ENCODE measurements around the gene TCF23.
A peak's percentile ranks its signal among the peaks of the same experiment; 100 is the strongest.

The TCF23 gene

DNA sequence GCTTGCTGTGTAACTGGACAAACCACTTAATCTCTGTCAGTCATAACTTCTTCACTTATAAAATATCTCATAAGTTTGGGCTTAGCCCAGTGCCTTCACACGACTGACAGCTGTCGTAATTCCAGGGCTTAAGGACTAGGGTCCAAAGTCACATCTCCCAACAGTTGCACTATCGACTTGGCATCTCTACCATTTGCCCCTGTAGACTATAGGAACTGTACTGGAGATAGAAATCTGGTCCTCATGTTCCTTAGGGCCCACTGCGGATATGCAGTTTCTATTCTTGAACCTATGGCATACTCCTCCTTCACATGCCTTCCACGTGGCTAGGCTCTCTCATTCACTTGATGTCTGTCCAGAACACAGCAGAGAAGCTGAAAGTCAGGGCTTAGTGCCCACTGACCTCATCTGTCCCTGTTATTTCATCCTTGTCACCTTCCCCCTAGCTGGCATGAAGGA, 22.5 kb upstream of the TCF23 start:
- peaks cover 20% of the 10 kb centered on the region for H3K36me3 Mint-ChIP-seq (ENCODE audit: low read depth)
- TF ChIP-seq, protein P1, sequence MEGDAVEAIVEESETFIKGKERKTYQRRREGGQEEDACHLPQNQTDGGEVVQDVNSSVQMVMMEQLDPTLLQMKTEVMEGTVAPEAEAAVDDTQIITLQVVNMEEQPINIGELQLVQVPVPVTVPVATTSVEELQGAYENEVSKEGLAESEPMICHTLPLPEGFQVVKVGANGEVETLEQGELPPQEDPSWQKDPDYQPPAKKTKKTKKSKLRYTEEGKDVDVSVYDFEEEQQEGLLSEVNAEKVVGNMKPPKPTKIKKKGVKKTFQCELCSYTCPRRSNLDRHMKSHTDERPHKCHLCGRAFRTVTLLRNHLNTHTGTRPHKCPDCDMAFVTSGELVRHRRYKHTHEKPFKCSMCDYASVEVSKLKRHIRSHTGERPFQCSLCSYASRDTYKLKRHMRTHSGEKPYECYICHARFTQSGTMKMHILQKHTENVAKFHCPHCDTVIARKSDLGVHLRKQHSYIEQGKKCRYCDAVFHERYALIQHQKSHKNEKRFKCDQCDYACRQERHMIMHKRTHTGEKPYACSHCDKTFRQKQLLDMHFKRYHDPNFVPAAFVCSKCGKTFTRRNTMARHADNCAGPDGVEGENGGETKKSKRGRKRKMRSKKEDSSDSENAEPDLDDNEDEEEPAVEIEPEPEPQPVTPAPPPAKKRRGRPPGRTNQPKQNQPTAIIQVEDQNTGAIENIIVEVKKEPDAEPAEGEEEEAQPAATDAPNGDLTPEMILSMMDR (IDR thresholded peaks at IDR 0.05; ENCODE audit: unreplicated experiment in 3 of 3) = no peak
- H3K27me3 Mint-ChIP-seq (ENCODE audit: low read depth) = peaks cover 22% of the 10 kb centered on the region
- no peaks in the 10 kb centered on the region for H3K9me3 Mint-ChIP-seq
- H3K4me3 Mint-ChIP-seq = peak overlapping the region in 1 of 3 experiments; percentile 4
- H3K27ac Mint-ChIP-seq = no peak overlapping the region
- peaks cover 6% of the 10 kb centered on the region for H3K4me1 Mint-ChIP-seq

DNA sequence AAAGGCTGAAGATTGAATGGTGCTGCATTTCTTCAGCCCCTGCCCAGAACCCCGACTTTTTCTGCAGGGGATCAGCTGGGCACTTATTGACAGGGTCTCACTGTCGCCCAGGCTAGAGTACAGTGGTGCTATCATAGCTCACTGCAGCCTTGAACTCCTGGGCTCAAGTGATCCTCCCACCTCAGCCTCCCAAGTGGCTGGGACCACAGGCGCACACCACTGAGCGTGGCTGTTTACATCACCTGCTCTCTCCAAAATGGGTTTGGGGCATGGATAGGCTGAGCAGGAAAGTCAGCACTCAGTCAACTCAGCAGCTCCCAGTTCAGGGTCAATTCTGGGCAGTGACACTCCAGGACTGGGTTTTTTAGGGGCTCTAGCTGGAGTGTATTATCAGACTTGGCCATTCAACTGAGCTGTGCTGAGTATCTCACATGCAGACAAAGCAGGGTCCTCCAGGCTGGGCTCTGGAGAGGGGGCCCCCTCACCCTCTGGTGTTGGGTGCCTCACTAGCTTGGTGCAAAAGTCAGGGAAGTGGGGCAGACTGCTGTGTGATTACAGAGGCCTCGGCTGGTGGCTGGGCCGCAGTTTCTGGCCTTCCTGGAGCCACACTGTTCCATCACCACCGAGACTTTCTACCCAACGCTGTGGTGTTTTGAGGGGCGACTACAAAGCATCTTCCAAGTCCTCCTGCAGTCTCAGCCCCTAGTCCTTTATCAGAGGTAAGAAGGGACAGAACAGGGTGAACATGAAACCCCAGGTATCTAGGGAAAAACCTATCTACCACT, 20.7 kb upstream of the TCF23 start:
- Mint-ChIP-seq H3K4me3 (no peak overlapping the region), H3K27me3 (ENCODE audit: low read depth) (peaks cover 4% of the 10 kb centered on the region), H3K4me1 (peaks cover 6% of the 10 kb centered on the region), H3K36me3 (ENCODE audit: low read depth) (peaks cover 25% of the 10 kb centered on the region), H3K9me3 (no peaks in the 10 kb centered on the region), H3K27ac (no peak overlapping the region)
- TF ChIP-seq, protein P1 (IDR thresholded peaks at IDR 0.05; ENCODE audit: unreplicated experiment in 3 of 3) = no peak

DNA sequence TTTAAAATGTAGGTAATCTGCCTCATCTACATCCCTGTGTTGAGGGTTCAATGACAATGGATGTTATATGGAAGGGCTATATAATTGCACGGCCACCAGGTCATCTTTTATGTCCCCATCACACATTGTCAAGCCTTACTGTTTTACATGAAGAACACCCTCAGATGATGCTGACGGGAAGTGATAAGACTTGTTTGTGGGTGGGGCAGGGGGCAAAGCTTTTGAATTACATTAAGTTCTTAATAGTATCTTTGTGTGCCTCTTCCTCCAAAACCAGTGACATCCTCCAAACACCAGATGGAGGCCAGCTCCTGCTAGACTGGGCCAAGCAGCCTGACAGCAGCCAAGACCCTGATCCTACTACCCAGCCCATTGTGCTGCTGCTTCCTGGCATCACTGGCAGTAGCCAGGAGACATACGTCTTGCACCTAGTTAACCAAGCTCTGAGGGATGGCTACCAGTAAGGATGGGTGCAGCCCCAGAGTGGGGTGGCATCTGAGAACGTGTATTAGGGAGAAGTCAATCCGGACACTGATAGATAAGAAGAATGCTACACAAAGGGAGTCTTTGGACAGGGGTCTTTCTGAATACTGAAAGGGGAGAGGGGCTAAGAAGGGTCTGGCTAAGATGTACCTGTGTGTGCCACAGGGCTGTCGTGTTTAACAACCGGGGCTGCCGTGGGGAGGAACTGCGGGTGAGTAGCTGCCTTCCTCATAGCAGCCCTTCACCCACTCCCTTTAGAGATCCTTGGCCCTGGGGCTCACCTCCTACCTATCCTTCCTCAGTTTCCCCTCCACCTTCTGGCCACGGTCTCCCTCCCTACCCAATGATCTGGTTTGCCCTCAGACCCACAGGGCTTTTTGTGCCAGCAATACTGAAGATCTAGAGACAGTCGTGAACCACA, 19.9 kb upstream of the TCF23 start:
- peaks cover 31% of the 10 kb centered on the region for H3K36me3 Mint-ChIP-seq (ENCODE audit: low read depth)
- peaks cover 12% of the 10 kb centered on the region for H3K4me1 Mint-ChIP-seq
- H3K27me3 Mint-ChIP-seq (ENCODE audit: low read depth) = no peaks in the 10 kb centered on the region
- TF ChIP-seq, protein P1 (IDR thresholded peaks at IDR 0.05; ENCODE audit: unreplicated experiment in 3 of 3) = no peak
- H3K4me3 Mint-ChIP-seq = peak overlapping the region in 2 of 3 experiments; percentile 26
- no peak overlapping the region for H3K27ac Mint-ChIP-seq
- H3K9me3 Mint-ChIP-seq = no peaks in the 10 kb centered on the region

DNA sequence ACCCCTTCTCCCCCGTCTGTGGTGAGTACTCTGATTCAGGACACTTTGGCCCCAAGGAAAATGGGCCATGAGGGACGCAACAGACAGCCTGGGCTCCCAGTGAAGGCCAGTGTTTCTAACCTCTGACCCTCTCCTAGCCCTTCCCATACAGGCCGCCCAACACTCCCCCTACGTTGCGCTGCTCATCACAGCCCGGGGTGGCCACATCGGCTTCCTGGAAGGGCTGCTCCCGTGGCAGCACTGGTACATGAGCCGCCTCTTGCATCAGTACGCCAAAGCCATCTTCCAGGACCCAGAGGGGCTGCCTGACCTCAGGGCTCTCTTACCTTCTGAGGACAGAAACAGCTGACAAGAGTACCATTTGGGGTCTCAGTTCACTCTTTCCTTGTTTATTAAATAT, 18.4 kb upstream of the TCF23 start:
- Mint-ChIP-seq H3K4me1 (peaks cover 13% of the 10 kb centered on the region), H3K36me3 (ENCODE audit: low read depth) (peaks cover 31% of the 10 kb centered on the region), H3K27ac (peak overlapping the region in 1 of 3 experiments; percentile 12), H3K27me3 (ENCODE audit: low read depth) (no peaks in the 10 kb centered on the region), H3K4me3 (no peak overlapping the region), H3K9me3 (no peaks in the 10 kb centered on the region)
- TF ChIP-seq, protein P1 (IDR thresholded peaks at IDR 0.05; ENCODE audit: unreplicated experiment in 3 of 3) = no peak

DNA sequence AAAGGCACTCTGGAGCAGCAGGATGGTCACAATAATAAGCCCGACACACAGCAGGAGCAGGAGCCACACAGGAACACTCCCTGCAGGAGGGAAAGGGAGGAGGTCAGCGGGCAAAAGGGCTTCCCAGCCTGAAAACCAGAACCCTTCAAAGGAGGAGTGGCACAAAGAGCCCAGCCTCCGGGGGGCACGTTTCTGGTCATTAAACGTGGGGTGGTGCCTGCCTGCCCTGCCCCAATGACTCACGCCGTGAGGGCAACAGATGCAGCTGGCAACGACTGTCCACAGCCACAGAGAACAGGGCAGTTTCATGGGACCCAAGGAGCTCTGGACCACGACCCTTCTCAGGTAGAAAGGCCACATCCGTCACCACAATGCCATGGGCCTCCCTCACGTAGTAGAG, 17.4 kb upstream of the TCF23 start:
- no peaks in the 10 kb centered on the region for H3K27me3 Mint-ChIP-seq (ENCODE audit: low read depth)
- TF ChIP-seq, protein P1 (IDR thresholded peaks at IDR 0.05; ENCODE audit: unreplicated experiment in 3 of 3) = no peak
- H3K4me1 Mint-ChIP-seq = peaks cover 13% of the 10 kb centered on the region
- H3K4me3 Mint-ChIP-seq = peak overlapping the region; percentile 49 to 72 (median 69)
- H3K36me3 Mint-ChIP-seq (ENCODE audit: low read depth) = peaks cover 31% of the 10 kb centered on the region
- no peak overlapping the region for H3K27ac Mint-ChIP-seq
- no peaks in the 10 kb centered on the region for H3K9me3 Mint-ChIP-seq

All from nephron (organoid).